HCT116 (cell line): Measurements from ENCODE around the gene CST4.
"Not testable (repeated sequence)": the region's sequence is repeated elsewhere in the genome, so short reads cannot be mapped to it uniquely, and the experiment has no call there.

Experiments used
- CTCF ChIP-seq, 3 experiments: fragments of 200-600 bp in 1 of 3; sonication (generic) in 1 of 3; IDR thresholded peaks in 2 of 3; conservative IDR thresholded peaks in 1 of 3; 2 replicates each; pipeline ENCODE4 v1.5.1; 2012 to 2017; ENCODE audit warnings: low read depth in 2 of 3, low read length in 2 of 3, antibody characterized with exemption in 1 of 3, borderline replicate concordance in 1 of 3, control low read depth in 1 of 3, mild to moderate bottlenecking in 1 of 3, mixed read lengths in 1 of 3, mixed run types in 1 of 3, moderate library complexity in 1 of 3; ENCODE audit not compliant: insufficient read depth in 1 of 3
- EGR1 ChIP-seq: IDR thresholded peaks from 2 replicates; pipeline ENCODE4 v1.6.1; 2012; ENCODE audit warnings: low read depth
- EZH2 ChIP-seq: fragments of 200-600 bp; sonication (generic); IDR thresholded peaks from 2 replicates; pipeline ENCODE4 v1.6.1; 2017; ENCODE audit warnings: antibody characterized with exemption, mixed run types
- MAX ChIP-seq: IDR thresholded peaks from 2 replicates; pipeline ENCODE4 v1.6.1; 2012
- POLR2A ChIP-seq: IDR thresholded peaks from 2 replicates; pipeline ENCODE4 v1.7.0; 2011; ENCODE audit warnings: borderline replicate concordance; ENCODE audit not compliant: insufficient read depth, insufficient read length; ENCODE audit errors: extremely low read depth
- REST ChIP-seq: IDR thresholded peaks from 2 replicates; pipeline ENCODE4 v1.6.1; 2012; ENCODE audit warnings: low read depth
- SIN3A ChIP-seq: IDR thresholded peaks from 2 replicates; pipeline ENCODE4 v1.6.1; 2012; ENCODE audit warnings: low read depth
- SP1 ChIP-seq: IDR thresholded peaks from 2 replicates; pipeline ENCODE4 v1.6.1; 2012; ENCODE audit warnings: low read depth
- ZNF274 ChIP-seq: fragments of 200-500 bp; sonication (Bioruptor generic); IDR thresholded peaks from 2 replicates; pipeline ENCODE4 v1.6.1; 2014; ENCODE audit warnings: mild to moderate bottlenecking, low read depth, low read length, inconsistent platforms

GRCh38 chr20:23635768-23636090 is 53.1 kb downstream of the CST4 start:
- not testable (repeated sequence) for TF ChIP-seq CTCF (IDR thresholded peaks at IDR 0.05 in 2 of 3, conservative IDR thresholded peaks at IDR 0.05 in 1 of 3; ENCODE audit: borderline replicate concordance in 1 of 3, insufficient read depth in 1 of 3, low read depth in 2 of 3, low read length in 2 of 3); SIN3A; EZH2; REST; SP1; MAX; ZNF274; POLR2A; EGR1
